GM19193 (cell line): ENCODE data around the gene TENM4.

ENCODE experiments used
- POLR2A ChIP-seq: IDR thresholded peaks from 4 replicates; pipeline ENCODE4 v1.6.1; 2011; ENCODE audit not compliant: insufficient read depth, insufficient read length; ENCODE audit errors: extremely low read depth

TENM4 gene

GRCh38 chr11:78698612-78699011 lies 742.2 kb downstream of the TENM4 start:
- TF ChIP-seq POLR2A: no peak

GRCh38 chr11:78696177-78696576 lies 744.7 kb downstream of the TENM4 start:
- no peak for TF ChIP-seq POLR2A

- TF ChIP-seq POLR2A: no peak
These were observed 746.7 kb downstream of the TENM4 start for GRCh38 chr11:78694152-78694551.

GRCh38 chr11:78691215-78691614 lies 749.6 kb downstream of the TENM4 start:
- no peak for TF ChIP-seq POLR2A

GRCh38 chr11:78690352-78690987 lies 750.4 kb downstream of the TENM4 start:
- TF ChIP-seq POLR2A: no peak

GRCh38 chr11:78689585-78690153 lies 751.2 kb downstream of the TENM4 start:
- no peak for TF ChIP-seq POLR2A

GRCh38 chr11:78689101-78689500 lies 751.7 kb downstream of the TENM4 start:
- TF ChIP-seq POLR2A: no peak

- TF ChIP-seq POLR2A: no peak
These were observed 752.4 kb downstream of the TENM4 start for GRCh38 chr11:78688460-78688859.

- TF ChIP-seq POLR2A: no peak
These were observed 755.7 kb downstream of the TENM4 start for GRCh38 chr11:78685156-78685555.

- TF ChIP-seq POLR2A: no peak
These were observed 756.5 kb downstream of the TENM4 start for GRCh38 chr11:78684377-78684776.

GRCh38 chr11:78683774-78684173 lies 757.1 kb downstream of the TENM4 start:
- no peak for TF ChIP-seq POLR2A

GRCh38 chr11:78676026-78676557 lies 764.7 kb downstream of the TENM4 start:
- no peak for TF ChIP-seq POLR2A

- TF ChIP-seq POLR2A: no peak
These were observed 767.8 kb downstream of the TENM4 start for GRCh38 chr11:78672850-78673620.

GRCh38 chr11:78669249-78669648 lies 771.6 kb downstream of the TENM4 start:
- no peak for TF ChIP-seq POLR2A

GRCh38 chr11:78667461-78667860 lies 773.4 kb downstream of the TENM4 start:
- no peak for TF ChIP-seq POLR2A
